ENCODE data around the gene C3.

DNA sequence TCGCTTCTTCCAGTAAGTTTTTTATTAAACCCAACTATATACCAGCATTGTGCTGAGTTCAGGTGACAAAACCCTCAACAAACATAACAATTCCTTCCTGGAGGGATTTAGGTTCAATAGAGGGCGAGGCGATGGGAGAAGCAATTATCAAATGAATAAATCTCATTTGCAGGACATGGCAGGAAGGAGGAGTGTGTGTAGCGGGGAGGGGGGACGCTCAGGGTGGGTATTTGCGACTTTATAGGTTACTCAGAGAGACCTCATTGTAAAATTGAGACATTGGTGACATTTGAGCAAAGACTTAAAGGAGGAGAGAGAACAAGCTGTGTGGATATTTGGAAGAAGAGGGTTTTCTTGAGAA is 3.9 kb downstream of the C3 start:
- TF ChIP-seq CTCF (IDR thresholded peaks at IDR 0.05), result no peak
- TF ChIP-seq EP300 (IDR thresholded peaks at IDR 0.05), result no peak
- TF ChIP-seq POLR2A (IDR thresholded peaks at IDR 0.05; ENCODE audit: low read depth), result no peak
- TF ChIP-seq POLR2AphosphoS5 (IDR thresholded peaks at IDR 0.05), result no peak

All from esophagus muscularis mucosa (tissue), 4 donors.